Stomach (tissue), 9 donors: ENCODE data around the gene KSR2. TPM values are rescaled to one million over a fixed set of nuclear protein-coding genes. Genes with fewer than 3 reads are reported as not detected.

Experiments
- DNase-seq, 2 donors: peaks; one replicate each; pipeline versions ENCODE4 v3.0.0 to v3.0.0-alpha.2; 2013 to 2019
- H3K27ac ChIP-seq, 5 donors: fragments of 200-600 bp in 4 of 5; sonication (generic) in 4 of 5; one replicate each; pipeline ENCODE4 v1.5.1; 2013 to 2019; ENCODE audit warnings: mild to moderate bottlenecking in 1 of 5, moderate library complexity in 1 of 5
- H3K27me3 ChIP-seq, 3 donors: fragments of 200-600 bp; sonication (generic); one replicate each; pipeline ENCODE4 v1.5.1; 2017 to 2019; ENCODE audit warnings: mixed run types in 1 of 3
- H3K36me3 ChIP-seq, 4 donors: fragments of 200-600 bp; sonication (generic); 1 replicate in 3 of 4; 2 replicates in 1 of 4; pipeline ENCODE4 v1.5.1; 2016 to 2019
- H3K4me1 ChIP-seq, 4 donors: fragments of 200-600 bp; sonication (generic); one replicate each; pipeline ENCODE4 v1.5.1; 2016 to 2019
- H3K4me3 ChIP-seq, 4 donors: fragments of 200-600 bp; sonication (generic) in 3 of 4; one replicate each; pipeline ENCODE4 v1.5.1; 2016 to 2019; ENCODE audit warnings: mild to moderate bottlenecking in 1 of 4
- H3K9me3 ChIP-seq, 4 donors: fragments of 200-600 bp; sonication (generic); one replicate each; pipeline ENCODE4 v1.5.1; 2016 to 2019
- EP300 ChIP-seq: sonication (generic); formaldehyde crosslinking; IDR thresholded peaks from one replicate; pipeline ENCODE4 v1.6.1; 2017; ENCODE audit warnings: antibody characterized with exemption
- POLR2A ChIP-seq, 4 donors: fragments of 450-650 bp; IDR thresholded peaks; one replicate each; pipeline ENCODE4 v1.6.1; 2016; ENCODE audit warnings: antibody characterized with exemption in 4 of 4, control low read depth in 2 of 4, mild to moderate bottlenecking in 1 of 4, moderate library complexity in 1 of 4
- POLR2AphosphoS5 ChIP-seq, 3 donors: sonication (generic); formaldehyde crosslinking; IDR thresholded peaks; one replicate each; pipeline ENCODE4 v1.6.1; 2016; ENCODE audit warnings: antibody characterized with exemption in 3 of 3
- WGBS, 5 donors: extraction: QIAGEN DNeasy Blood & Tissue Kit in 3 of 5; methylation state at CpG; one replicate each; pipeline versions ENCODE4 v1.1.5 to v1.1.7; 2013 to 2018; 5-methylcytosine and 5-hydroxymethylcytosine counted together
- intact Hi-C: fragments of 100-400 bp; cut with DNase I; formaldehyde crosslinking; loops from one replicate; pipeline ENCODE4 v1.15.1; 2023; ENCODE audit warnings: low total_unique reads
- polyA plus RNA-seq, 3 donors: library from polyadenylated mRNA; stranded (reverse); fragments of 200-250 nt; gene quantifications; one replicate each; pipeline ENCODE4 v1.2.3, GENCODE V29; 2013
- total RNA-seq, 5 donors: library from RNA; depleted of rRNA; stranded (reverse); fragments of >200 nt; gene quantifications; one replicate each; pipeline versions ENCODE4 v1.1.0 to v1.2.3, GENCODE V29; 2014 to 2016
- TF ChIP-seq, protein P1 (sequence below), 7 experiments: fragments of 450-650 bp in 4 of 7; fragments of 200-600 bp in 3 of 7; sonication (generic) in 3 of 7; IDR thresholded peaks; one replicate each; pipeline ENCODE4 v1.5.1; 2016 to 2019; ENCODE audit warnings: antibody characterized with exemption in 7 of 7, control low read depth in 2 of 7, mild to moderate bottlenecking in 1 of 7
- donor health status: healthy with polysubstance abuse.
- donor health status: Bipolar disorder and iron deficiency.
- donor health status: healthy.

The KSR2 gene
- total and polyA plus RNA-seq, 8 donors = 0.03 to 1.4 (median 0.26) TPM; not detected in 2

DNA sequence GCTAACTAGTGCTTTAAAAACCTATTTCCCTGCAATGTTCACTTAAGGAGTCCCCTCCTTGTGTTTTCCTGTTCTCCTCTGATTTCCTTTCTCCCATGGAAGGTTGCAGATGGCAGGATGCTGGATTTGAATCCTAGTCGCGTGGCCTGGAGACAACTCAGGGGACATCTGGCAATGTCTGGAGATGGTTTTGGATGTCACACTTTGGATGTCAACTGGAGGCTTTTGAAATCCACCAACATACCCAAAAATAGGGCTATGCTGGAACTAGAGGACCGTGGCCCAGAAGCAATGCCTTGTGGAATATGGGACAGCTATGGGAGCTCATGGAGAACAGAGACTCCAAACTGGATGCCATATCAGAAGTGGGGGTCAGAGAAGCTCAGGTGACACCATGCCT is 511.6 kb downstream of the KSR2 start:
- Histone ChIP-seq H3K27me3 (no peaks in the 10 kb centered on the region), H3K36me3 (no peaks in the 10 kb centered on the region), H3K9me3 (peaks cover 0 to 6% (median 0%) of the 10 kb centered on the region in 4 donors), H3K4me1 (no peaks in the 10 kb centered on the region), H3K4me3 (no peak overlapping the region), H3K27ac (no peak overlapping the region)
- WGBS, 5 donors = 74 to 93% (median 87%) methylated on average over 3 of the region's 3 CpGs
- no peak for DNase-seq
- intact Hi-C loops = no loop called here
- TF ChIP-seq EP300 (no peak), POLR2A (IDR thresholded peaks at IDR 0.05) (no peak), POLR2AphosphoS5 (IDR thresholded peaks at IDR 0.05) (no peak)
- TF ChIP-seq, protein P1, sequence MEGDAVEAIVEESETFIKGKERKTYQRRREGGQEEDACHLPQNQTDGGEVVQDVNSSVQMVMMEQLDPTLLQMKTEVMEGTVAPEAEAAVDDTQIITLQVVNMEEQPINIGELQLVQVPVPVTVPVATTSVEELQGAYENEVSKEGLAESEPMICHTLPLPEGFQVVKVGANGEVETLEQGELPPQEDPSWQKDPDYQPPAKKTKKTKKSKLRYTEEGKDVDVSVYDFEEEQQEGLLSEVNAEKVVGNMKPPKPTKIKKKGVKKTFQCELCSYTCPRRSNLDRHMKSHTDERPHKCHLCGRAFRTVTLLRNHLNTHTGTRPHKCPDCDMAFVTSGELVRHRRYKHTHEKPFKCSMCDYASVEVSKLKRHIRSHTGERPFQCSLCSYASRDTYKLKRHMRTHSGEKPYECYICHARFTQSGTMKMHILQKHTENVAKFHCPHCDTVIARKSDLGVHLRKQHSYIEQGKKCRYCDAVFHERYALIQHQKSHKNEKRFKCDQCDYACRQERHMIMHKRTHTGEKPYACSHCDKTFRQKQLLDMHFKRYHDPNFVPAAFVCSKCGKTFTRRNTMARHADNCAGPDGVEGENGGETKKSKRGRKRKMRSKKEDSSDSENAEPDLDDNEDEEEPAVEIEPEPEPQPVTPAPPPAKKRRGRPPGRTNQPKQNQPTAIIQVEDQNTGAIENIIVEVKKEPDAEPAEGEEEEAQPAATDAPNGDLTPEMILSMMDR (IDR thresholded peaks at IDR 0.05) = no peak

DNA sequence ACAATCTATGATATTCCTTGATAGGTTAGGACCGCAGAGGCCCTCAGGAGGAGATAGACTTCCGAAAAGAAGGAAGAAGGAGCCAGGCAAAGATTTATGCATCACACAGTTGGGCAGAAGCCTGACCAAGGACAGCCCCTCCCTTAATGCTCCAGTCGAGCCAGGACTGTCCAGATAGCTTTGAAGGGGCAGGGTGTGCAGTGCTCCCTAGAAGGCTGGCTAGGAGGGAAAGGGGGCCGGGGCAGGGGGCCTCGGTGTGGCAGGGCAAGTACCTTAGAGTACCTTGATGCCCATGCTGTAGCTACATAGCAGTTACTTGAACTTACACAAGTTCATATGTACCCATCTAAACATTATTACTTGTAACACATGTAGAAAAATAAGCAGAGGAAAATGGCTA is 512.7 kb downstream of the KSR2 start:
- H3K36me3 ChIP-seq = no peaks in the 10 kb centered on the region
- H3K9me3 ChIP-seq = peaks cover 0 to 6% (median 0%) of the 10 kb centered on the region in 4 donors
- no peaks in the 10 kb centered on the region for H3K27me3 ChIP-seq
- H3K4me1 ChIP-seq = no peaks in the 10 kb centered on the region
- H3K4me3 ChIP-seq = no peak overlapping the region
- 69 to 83% (median 82%) methylated on average over 5 of the region's 5 CpGs for WGBS, 5 donors
- no peak overlapping the region for H3K27ac ChIP-seq
- intact Hi-C loops = no loop called here
- DNase-seq = no peak
- TF ChIP-seq, protein P1 (IDR thresholded peaks at IDR 0.05) = no peak
- TF ChIP-seq EP300 (no peak), POLR2AphosphoS5 (IDR thresholded peaks at IDR 0.05) (no peak), POLR2A (IDR thresholded peaks at IDR 0.05) (no peak)

DNA sequence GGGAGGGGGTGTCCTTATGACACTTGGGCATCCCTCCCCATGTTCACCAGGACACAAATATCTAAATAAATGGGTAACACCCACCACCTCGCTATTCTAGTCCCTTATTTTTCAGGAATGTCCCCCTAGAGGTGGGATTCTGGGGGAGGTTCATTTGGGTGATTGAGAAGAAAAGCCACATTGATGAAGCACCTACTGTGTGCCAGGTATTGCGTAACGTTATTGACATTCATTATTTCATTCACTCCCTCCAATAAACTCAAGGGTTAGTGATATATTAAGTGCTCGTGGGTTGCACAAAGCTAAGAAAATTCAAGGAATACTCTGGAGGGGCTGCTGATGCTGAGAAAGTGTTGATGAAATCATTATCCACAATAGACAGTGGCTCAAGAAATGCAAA is 514.8 kb downstream of the KSR2 start:
- Histone ChIP-seq H3K27me3 (peaks cover 0 to 10% (median 0%) of the 10 kb centered on the region in 3 donors), H3K36me3 (no peaks in the 10 kb centered on the region), H3K4me1 (no peaks in the 10 kb centered on the region), H3K27ac (no peak overlapping the region), H3K9me3 (peaks cover 0 to 6% (median 0%) of the 10 kb centered on the region in 4 donors), H3K4me3 (no peak overlapping the region)
- WGBS, 5 donors = 79 to 87% (median 83%) methylated on average over 4 of the region's 4 CpGs
- intact Hi-C loops = no loop called here
- no peak for DNase-seq
- TF ChIP-seq, protein P1 (IDR thresholded peaks at IDR 0.05) = no peak
- no peak for TF ChIP-seq EP300
- no peak for TF ChIP-seq POLR2AphosphoS5 (IDR thresholded peaks at IDR 0.05)
- TF ChIP-seq POLR2A (IDR thresholded peaks at IDR 0.05) = no peak

DNA sequence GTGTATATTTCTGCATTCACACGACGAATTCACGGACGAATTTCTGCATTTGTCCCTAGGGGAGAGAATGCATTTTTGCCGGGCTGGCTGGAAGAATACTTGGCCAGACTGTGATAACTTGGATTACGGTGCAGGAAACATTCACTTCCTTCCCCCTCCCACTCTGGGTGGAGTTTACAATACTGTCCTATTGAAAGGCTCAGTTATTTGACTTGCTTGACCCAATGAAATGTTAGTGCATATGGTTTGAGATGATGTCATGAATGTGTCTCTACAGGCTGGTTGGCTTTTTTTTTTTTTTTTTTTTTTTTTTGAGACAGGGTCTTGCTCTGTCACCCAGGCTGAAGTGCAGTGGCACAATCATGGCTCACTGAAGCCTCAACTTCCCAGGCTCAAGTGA is 516.7 kb downstream of the KSR2 start:
- H3K9me3 ChIP-seq = peaks cover 0 to 6% (median 0%) of the 10 kb centered on the region in 4 donors
- WGBS, 5 donors = 59 to 77% (median 65%) methylated on average over 6 of the region's 6 CpGs

More for the DNA sequence above, 516.7 kb downstream of the KSR2 start:
- Histone ChIP-seq H3K27ac (no peak overlapping the region), H3K4me3 (no peak overlapping the region), H3K4me1 (no peaks in the 10 kb centered on the region), H3K36me3 (no peaks in the 10 kb centered on the region), H3K27me3 (peaks cover 0 to 12% (median 0%) of the 10 kb centered on the region in 3 donors)
- intact Hi-C loops = no loop called here
- TF ChIP-seq POLR2A (IDR thresholded peaks at IDR 0.05) (no peak), EP300 (no peak), POLR2AphosphoS5 (IDR thresholded peaks at IDR 0.05) (no peak)
- TF ChIP-seq, protein P1 (IDR thresholded peaks at IDR 0.05) = no peak
- peak in 1 of 2 donors; percentile 24 for DNase-seq
